ENCODE data around the gene IFIT1.

- TF ChIP-seq CTCF (IDR thresholded peaks at IDR 0.05) (no peak), POLR2A (IDR thresholded peaks at IDR 0.05) (no peak)
These were observed 46.9 kb upstream of the IFIT1 start for GRCh38 chr10:89345367-89346000.
